ENCODE data around the gene KRT20.

- no peak for TF ChIP-seq CTCF (IDR thresholded peaks at IDR 0.05; ENCODE audit: low read length)
- no peak for TF ChIP-seq EZH2phosphoT487 (IDR thresholded peaks at IDR 0.05; ENCODE audit: low read length)
- no peak for TF ChIP-seq EZH2 (optimal IDR thresholded peaks at IDR 0.05; ENCODE audit: low read depth, low read length)
Measured at GRCh38 chr17:40843242-40843641, 41.8 kb downstream of the KRT20 start.

All from MM.1S (cell line).